Stimulated activated CD8-positive, alpha-beta memory T cell treated with anti-CD3 and anti-CD28 coated beads, Interleukin-15, amount 100 ng/mL, for 1 hour (primary cell): ENCODE results near the gene PTTG1IP2.

ENCODE experiments used
- DNase-seq: peaks from one replicate; pipeline ENCODE4 v3.0.0-alpha.2; 2020; ENCODE audit warnings: low read depth

The PTTG1IP2 gene

DNA sequence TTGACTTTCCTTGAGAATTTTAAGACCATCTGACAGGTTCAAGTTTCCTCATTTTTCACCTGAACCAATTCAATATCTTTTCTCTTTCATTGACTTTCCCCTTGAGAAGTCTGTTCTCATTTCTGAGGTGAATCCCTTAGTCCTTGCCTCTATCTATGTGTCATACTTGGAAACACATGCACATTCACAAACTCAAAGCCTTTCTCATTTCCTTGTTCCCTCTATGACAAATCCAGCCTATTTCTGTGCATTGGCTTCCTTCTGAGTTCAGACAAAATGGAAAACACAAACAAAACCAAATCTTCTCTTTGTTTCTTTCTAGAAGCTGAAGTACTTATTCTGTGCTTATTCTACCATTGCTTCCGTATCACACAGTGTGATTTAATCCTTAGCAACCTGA is 13.8 kb downstream of the PTTG1IP2 start:
- no peak for DNase-seq

DNA sequence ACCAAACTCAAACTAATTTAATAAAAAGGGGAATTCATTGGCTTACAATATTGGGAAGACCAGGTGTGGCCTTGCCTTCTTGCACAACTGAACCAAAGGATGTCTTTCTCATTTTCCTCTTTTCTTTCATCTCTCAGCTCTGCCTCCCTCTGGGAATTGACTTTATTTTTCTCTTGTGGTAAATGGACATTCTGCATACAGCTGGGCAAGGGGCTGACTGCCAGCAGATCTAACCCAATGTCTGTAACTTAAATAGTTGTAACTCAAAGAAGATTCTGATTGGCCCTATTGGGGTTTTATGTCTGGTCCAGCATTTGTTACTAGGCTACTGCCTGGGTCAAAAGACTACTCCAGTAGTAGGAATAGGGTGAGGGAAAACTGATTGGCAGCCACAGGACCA is 15.3 kb downstream of the PTTG1IP2 start:
- DNase-seq: no peak

DNA sequence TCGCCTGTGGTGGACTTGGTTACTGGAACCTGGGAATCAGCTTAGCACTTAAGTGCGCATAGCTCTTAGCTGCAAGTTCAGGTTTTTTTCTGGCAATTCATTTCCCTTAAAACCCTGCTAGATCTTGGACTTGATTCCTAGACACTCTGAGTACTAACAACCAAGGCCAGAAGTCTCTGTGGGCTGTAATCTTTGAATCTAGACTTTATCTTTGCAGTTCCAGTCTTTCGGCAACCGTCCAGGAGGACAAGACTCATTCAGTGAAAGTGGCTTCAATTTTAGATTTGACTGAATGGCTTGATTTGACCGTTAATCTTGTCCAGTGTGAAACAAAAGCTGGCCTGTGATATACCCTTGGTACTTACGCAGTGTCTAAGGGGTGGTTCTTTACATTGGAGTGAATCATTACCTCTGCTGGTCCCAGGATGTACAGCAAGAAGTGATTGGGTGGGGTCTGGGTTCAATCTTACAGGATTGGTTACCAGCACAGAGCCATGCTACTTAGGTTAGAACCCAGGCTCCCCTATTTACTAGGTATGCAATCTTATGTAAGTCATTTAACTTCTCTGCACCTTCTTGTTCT is 16.4 kb downstream of the PTTG1IP2 start:
- DNase-seq: no peak

DNA sequence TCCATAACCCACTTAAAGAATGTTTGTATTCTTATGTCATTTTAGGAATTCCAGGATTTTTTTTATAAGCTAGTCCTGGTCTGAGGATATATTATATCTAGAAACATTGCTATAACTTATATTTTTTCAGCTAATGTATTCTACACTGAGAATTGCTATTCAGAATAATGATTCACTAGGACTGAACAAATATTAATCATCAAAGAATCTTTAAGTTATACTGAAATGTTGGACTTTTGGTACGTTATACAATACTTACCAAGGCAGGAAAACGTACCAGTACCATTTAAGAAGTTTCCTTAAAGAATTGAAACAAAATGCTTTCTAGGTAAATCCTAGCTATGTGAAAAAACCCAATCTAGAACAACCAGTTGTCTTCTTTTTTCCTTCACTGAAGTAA is 18.4 kb downstream of the PTTG1IP2 start:
- no peak for DNase-seq

DNA sequence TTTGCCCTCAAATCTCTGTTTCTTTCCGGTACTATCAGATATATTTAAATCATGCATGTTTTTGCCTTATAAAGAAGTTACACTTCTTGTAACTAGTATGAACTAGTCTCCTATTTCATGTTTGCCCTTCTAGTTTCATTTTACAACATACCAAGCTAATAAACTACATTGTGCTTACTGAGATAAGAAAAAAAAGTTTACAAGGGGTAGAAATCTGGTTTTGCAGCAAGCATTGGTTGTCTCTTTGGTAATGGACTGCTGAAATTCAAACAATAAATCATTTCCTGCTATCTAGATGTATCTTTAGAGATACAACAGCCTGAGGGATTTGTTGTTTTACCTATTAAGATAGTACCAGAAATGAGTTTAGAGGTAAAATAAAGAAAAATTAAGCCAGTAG is 18.8 kb downstream of the PTTG1IP2 start:
- DNase-seq: no peak

DNA sequence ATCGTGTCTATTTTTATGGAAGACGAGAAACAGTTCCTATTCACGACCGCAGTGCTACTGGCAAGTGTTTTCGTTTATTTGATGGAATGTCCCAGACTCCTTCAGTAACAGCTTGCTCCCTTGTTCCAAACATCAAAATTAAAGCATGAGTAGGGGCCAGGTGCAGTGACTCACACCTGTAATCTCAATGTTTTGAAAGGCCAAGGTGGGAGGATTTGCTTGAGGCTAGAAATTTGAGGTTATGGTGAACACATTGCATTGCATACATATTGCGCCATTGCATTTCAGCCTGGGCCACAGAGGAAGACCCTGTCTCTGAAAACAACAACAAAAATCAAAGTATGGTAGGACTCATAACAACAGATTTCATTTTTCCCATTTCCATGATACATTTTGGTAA is 22.8 kb downstream of the PTTG1IP2 start:
- no peak for DNase-seq

DNA sequence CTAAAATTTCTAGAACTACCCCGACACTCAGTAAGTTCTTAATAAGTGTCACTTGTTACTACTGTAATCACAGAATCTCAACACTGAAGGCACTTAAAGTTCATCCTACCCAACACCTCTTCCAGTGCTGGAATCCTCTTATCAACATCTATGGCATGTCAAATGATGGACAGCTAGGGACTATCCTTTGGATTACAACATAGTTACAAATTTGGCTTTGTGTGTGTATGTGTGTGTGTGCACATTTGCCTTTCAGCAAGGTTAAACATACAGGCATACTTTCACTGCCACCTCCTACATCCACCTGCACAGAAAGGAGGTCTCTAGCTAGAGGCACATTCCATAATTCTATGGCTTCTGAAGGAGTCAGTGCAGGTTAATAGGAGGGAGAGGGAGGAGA is 25.8 kb downstream of the PTTG1IP2 start:
- no peak for DNase-seq

DNA sequence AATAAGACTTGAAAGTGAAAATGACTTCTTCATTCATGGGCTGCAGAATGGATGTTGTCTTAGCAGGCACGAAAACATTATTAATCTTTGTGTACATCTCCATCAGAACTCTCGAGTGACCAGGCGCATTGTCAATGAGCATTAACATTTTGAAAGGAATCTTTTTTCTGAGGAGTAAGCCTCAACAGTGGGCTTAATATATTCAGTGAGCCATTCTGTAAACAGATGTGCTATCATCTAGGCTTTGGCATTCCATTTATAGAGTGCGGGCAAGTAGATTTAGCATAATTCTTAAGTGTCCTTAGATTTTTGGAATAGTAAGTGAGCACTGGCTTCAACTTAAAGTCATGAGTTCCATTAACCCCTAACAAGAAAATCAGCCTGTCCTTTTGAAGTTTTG is 33.1 kb downstream of the PTTG1IP2 start:
- no peak for DNase-seq

DNA sequence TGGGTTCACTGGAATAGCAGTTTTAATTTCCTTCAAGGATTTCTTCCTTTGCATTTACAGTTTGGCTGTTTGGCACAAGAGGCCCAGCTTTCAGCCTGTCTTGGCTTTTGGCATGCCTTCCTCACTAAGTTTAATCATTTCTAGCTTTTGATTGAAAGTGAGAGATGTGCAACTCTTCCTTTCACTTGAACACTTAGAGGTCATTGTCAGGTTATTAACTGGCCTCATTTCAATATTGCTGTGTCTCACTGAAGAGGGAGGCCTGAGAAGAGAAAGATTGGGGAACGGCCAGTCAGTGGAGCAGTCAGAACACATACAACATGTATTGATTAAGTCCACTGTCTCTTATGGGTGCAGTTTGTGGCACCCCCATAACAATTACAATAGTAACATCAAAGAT is 33.9 kb downstream of the PTTG1IP2 start:
- DNase-seq: no peak

DNA sequence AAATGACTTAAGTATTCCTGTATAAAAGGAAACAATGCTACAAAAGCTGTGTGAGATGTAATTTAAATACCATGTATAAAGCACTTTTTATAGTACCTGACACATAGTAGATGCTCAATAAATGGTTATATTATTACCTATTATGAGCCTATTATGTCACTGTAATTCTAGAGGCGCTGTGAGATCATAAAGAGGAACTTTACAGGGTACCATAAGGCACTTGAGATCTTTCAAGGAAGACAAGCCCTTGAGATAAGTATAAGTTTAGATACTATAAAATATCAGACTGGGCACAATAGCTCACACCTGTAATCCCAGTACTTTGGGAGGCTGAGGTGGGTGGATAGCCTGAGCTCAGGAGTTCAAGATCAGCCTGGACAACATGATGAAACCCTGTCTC is 38.3 kb downstream of the PTTG1IP2 start:
- DNase-seq: no peak

DNA sequence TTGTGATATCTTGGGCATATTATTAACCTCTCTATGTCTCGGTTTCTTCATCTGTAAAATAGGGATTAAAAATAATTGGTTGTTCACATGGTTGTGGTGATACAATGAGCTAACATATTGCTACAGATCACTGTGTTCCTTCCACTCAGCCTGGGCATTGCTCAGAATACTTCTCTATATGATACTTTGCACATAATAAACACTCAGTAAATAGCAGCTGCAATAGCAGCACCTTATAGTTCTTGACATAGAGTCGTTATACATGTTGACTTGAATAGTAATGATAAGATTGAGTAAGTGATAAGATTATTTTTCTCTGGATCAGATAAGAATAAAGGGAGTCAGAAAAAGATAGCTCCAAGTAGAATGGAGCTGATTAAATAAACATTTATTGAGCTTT is 42.3 kb downstream of the PTTG1IP2 start:
- DNase-seq: no peak

DNA sequence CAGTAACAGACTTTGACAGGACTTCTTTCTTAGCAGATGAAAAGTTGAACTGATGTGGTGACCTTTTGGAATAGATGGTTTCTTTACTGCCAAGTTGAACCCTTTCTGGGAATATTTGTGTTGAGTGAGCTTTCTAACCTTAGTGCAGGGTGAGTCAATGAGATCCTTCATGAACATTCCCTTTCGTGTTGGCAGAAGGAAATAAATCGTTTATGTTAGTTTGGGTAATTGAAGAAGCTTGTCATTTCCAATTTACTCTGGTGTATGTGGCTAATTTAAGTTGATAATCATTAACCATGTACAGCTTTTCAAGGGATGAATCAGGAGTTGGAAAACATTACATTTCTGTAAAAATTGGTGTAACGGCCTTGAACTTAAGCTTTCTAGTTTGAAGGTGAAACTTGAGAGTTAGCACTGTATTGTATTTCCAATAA is 43.4 kb downstream of the PTTG1IP2 start:
- no peak for DNase-seq

DNA sequence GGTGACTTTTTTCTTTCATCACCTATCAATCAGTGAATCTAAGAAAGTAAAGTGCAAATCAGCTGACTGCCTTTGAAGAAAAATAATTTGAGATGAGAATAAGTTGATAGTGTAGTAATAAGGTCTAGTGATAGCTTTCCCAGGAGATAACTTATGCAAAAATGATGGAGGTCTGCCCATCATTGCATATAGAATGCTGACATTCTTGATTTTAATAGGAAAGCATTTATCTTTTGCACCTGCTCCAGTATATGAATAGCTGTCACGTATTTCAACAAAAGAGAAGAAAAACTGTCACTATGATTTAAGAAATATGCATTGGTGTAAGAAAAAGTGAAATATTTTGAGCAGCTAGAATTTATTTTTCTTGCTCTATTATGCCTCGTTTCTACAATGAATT is 46.8 kb downstream of the PTTG1IP2 start:
- no peak for DNase-seq

DNA sequence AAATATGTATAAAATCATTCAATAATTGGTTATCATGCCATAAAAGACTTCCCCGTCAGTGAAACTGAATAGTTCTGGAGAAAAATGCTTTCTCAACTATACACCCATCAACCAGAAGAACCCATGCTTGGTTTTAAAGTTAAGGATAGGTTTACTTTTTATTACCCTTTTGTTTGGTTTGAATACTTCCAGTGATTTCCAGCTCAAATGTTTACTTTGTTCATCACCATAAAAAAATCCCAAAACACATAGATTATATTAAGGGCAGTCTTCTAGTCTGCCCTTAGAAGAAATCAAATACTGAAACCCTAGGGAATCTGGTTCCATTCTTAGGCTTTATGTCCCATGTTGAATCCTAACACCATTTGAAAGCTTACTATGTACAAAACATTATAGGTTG is 49.2 kb downstream of the PTTG1IP2 start:
- DNase-seq: no peak

DNA sequence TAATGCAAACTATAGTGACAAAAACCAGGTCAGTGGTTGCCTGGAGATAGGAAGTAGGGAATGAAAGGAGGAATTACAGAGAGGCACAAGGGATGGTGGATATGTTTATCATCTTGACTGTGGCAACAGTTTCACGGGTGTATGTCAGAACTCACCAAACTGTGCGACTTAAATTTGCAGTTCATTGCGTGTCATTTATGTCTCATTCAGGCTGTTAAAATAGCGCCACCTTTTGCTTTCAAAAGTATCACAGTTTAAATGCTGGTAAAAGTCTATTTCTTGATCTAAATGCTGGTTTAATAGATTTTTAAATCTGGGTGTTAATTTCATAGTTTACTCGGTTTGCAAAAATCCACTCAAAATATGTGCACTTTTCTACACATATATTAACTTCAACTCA is 51.0 kb downstream of the PTTG1IP2 start:
- no peak for DNase-seq

DNA sequence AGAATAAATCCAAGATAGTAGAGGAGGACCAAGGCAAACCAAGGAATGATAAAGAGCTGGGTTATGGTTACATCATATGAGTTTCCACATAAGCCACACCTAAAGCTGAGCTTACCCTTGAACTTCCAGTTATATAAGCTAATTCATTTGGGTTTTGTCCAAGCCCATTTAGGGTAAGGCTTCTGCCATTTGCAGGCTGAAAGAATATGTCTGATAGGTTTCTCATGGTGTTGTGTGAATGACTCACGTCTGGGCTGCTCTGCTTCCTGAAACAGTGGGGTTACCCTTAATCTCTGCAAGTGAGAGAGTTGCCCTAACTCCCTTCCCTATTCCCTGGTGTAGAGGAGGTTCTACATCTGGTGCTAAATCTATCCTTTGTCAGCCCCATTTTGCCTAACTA is 60.8 kb downstream of the PTTG1IP2 start:
- DNase-seq: no peak

DNA sequence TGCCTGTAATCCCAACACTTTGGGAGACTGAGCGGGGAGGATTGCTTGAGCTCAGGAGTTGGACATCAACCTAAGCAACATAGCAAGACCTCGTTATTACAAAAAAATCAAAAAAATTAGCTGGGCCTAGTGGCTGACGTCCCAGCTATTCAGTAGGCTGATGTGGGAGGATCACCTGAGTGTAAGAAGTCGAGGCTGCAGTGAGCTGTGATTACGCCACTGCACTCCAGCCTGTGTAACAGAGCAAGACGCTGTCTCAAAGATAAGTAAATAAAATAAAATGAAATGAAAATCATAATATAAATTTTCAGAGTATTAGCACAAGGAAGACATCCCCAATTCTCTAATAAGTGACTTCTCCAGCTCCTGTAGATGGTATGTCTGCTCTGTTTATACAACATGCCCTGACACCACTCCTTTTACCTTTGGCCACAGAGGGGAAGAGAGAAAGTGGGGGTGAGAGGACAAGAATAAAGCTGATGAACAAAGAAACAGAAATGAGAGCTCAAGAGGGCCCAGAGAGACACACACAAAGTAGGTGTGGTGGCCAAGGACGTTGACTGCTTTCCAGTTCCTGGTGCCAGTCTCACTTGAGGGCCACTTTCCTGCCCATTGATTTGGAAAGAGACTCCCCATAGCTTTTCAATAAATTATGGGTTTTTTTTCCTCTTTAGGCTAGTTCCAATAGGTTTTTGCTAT is 62.9 kb downstream of the PTTG1IP2 start:
- DNase-seq: no peak

DNA sequence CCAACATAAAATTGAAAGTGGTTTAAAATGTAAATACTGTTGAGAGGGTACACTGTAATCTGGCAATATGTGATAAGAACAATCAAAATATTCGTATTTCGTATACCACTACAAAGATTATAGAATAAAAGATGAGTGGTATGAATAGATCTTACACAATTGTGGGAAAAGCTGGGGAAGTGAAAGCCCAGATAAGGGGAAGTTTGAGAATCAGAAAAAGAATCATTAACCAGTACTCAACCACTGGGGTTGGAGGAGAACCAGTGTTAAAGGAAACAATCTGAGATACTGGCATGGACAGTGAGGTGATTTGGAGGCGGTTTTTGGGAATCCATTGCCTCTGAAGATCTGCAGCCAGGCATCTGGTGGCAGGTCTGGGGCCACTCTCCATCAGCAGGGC is 67.0 kb downstream of the PTTG1IP2 start:
- no peak for DNase-seq

DNA sequence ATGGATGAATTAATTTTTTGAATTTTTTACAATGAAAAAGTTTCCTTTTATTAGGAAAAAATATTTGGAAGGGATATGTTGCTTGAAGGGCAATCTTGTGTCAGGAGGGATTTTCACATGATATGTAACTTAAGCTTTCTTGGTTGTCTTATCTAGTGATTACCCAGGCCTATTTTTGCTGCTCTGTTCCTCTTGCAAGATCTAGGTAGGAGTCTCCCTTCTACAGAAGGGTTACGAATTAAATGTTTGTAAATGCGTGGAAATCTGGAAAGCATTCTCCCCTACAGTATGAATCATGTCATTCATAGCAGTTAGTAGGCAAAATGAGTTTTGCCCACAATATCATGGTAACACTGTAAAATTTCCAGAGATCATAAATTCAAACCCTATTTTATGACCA is 69.0 kb downstream of the PTTG1IP2 start:
- DNase-seq: no peak

DNA sequence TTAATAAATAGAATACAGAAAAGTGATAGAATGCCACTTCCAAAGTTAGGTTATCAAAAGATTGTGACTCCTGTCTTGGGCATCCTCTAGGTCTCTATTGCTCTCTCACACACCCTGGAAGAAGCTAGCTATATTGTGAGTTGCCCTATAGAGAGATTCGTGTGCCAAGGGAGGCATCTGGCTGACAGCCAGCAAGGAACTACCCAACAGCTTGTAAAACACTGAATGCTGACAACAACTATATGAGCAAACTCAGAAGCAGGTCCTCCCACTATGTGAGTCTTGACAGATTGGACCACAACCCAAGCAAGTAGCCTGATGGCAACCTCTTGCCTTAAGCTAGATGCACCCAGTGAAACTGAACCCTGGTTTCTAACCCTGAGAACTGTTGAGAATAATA is 71.0 kb downstream of the PTTG1IP2 start:
- DNase-seq: no peak

DNA sequence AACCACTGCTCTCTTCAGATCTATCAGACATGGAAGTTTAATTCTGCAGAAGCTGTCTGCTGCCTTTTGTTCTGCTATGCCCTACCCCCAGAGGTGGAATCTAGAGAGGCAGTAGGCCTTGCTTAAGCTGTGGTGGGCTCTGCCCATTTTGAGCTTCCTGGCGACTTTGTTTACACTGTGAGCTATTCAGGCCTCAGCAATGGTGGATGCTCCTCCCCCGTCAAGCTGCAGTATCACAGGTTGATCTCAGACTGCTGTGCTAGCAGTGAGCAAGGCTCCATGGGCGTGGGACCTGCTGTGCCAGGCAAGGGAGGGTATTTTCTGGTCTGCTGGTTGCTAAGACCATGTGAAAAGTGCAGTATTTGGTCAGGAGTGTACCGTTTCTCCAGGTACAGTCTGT is 81.6 kb downstream of the PTTG1IP2 start:
- DNase-seq: no peak

DNA sequence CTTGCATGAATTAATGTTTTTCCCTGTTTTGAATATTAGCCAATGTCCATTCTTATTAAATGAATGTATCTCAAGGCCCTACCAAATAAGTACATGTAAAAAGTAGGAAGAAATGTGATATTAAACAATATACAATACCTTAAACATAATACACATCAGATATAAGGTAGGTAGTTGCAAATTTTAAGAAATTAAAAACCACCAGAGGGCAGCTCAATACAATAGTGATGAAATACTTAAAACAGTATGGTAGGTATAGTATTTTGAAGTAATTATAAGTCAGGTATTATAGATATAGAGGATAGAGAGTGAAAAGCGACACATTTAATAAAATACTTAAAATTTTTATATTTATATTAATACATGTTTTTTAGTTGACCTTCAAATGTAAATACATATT is 83.1 kb downstream of the PTTG1IP2 start:
- no peak for DNase-seq

DNA sequence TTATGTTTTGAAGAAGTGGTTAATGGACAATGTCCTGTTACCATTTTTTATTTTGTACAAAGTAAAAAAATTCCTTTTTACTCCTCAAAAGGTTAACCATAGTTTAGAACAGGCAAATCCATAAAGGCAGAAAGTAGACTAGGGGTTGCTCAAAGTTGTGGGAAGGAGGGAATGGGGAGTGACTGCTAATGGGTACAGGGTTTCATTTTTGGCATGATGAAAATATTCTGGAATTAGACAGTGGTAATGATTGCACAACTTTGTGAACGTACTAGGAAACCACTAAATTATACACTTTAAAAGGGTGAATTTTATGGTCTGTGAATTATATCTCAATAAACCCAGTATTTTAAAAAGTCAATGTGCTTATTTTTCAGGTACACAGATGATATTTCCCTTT is 91.3 kb downstream of the PTTG1IP2 start:
- no peak for DNase-seq
